ENCODE measurements around the gene TGFA. TPM values are rescaled to one million over a fixed set of nuclear protein-coding genes. Genes with fewer than 3 reads are reported as not detected.

TGFA gene
- polyA plus RNA-seq, 2 of the 4 experiments (the other 2 are of a cell fraction) = 3.5 to 5.3 TPM

DNA sequence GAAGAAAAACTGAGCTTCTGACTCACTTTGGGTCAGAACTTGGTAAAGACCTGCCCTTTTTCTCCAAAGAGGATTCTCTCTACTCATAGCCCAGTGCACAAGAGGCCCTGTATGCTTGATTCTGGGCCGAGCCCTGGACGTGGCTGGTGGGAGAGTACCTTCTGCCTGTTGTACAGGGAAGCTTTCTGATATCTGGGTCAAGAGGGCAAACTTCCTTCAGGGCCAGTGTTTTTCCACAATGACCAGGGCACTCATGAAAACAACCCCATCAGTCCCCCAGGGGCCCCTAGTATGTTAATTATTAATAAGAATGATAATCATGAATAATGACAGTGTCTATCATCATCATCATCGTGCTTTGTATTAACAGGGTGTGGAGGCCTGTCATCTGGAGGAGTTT is 90.0 kb downstream of the TGFA start:
- Histone ChIP-seq H3K4me1 (0 out of 3 replicates have a peak, but pooled peaks cover 4% of the 10 kb centered on the region), H3K4me3 (no peak overlapping the region), H3K9me3 (no peaks in the 10 kb centered on the region), H3K27ac (no peak overlapping the region), H3K4me2 (no peak overlapping the region)
- DNase-seq (ENCODE audit: low read depth in 1 of 2, low spot score in 1 of 2) = no peak
- no peak for ATAC-seq
- 53% methylated on average over 3 of the region's 3 CpGs for WGBS (ENCODE audit: missing lambda C conversion rate)
- ChIA-PET CTCF (interaction anchor here (0.6 to 1.5 kb wide), 4 partner anchors 21 to 124 kb away, joined by 3 to 5 read pairs (median 3); no protein-coding TSS in a partner anchor), POLR2A (no interaction called here)
- no peak for FAIRE-seq
- TF ChIP-seq ESRRA (IDR thresholded peaks at IDR 0.05; ENCODE audit: borderline replicate concordance, low read length) (no peak), CHD2 (IDR thresholded peaks at IDR 0.05; ENCODE audit: low read length, partially characterized antibody) (no peak), RFX5 (IDR thresholded peaks at IDR 0.05) (no peak), HOXB5 (CRISPR knock-in tag; IDR thresholded peaks at IDR 0.05) (no peak), FOXS1 (CRISPR knock-in tag; IDR thresholded peaks at IDR 0.05) (no peak), ZSCAN20 (CRISPR knock-in tag; IDR thresholded peaks at IDR 0.05) (no peak), HEYL (CRISPR knock-in tag; IDR thresholded peaks at IDR 0.05) (no peak), ELK1 (IDR thresholded peaks at IDR 0.05; ENCODE audit: low read depth, low read length) (no peak), CBX2 (IDR thresholded peaks at IDR 0.05; ENCODE audit: borderline replicate concordance, low read depth) (no peak), POLR2A (IDR thresholded peaks at IDR 0.05; ENCODE audit: low read length) (no peak), CBX8 (IDR thresholded peaks at IDR 0.05) (no peak), CEBPB (IDR thresholded peaks at IDR 0.05) (no peak), TP53 (CRISPR knock-in tag; IDR thresholded peaks at IDR 0.05) (no peak), NPAS2 (CRISPR knock-in tag; IDR thresholded peaks at IDR 0.05; ENCODE audit: borderline replicate concordance) (no peak), RCOR1 (IDR thresholded peaks at IDR 0.05; ENCODE audit: low read depth, low read length) (no peak)
- TF ChIP-seq, protein P1, sequence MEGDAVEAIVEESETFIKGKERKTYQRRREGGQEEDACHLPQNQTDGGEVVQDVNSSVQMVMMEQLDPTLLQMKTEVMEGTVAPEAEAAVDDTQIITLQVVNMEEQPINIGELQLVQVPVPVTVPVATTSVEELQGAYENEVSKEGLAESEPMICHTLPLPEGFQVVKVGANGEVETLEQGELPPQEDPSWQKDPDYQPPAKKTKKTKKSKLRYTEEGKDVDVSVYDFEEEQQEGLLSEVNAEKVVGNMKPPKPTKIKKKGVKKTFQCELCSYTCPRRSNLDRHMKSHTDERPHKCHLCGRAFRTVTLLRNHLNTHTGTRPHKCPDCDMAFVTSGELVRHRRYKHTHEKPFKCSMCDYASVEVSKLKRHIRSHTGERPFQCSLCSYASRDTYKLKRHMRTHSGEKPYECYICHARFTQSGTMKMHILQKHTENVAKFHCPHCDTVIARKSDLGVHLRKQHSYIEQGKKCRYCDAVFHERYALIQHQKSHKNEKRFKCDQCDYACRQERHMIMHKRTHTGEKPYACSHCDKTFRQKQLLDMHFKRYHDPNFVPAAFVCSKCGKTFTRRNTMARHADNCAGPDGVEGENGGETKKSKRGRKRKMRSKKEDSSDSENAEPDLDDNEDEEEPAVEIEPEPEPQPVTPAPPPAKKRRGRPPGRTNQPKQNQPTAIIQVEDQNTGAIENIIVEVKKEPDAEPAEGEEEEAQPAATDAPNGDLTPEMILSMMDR (IDR thresholded peaks at IDR 0.05) = no peak

GRCh38 chr2:70461981-70462876 is 91.4 kb downstream of the TGFA start:
- no peak overlapping the region for H3K4me3 ChIP-seq
- no peak overlapping the region for H3K4me2 ChIP-seq
- ChIA-PET CTCF (interaction anchor here (1.2 to 1.8 kb wide), 3 partner anchors 9 to 158 kb away, joined by 3 to 4 read pairs (median 3); no protein-coding TSS in a partner anchor), POLR2A (no interaction called here)
- TF ChIP-seq ATOH8 (CRISPR knock-in tag; IDR thresholded peaks at IDR 0.05; ENCODE audit: low read depth) (no peak), MAFK (IDR thresholded peaks at IDR 0.05; ENCODE audit: partially characterized antibody) (peak; percentile 41)
- no peak for FAIRE-seq
- H3K27ac ChIP-seq = no peak overlapping the region
- H3K4me1 ChIP-seq = 0 out of 3 replicates have a peak, but pooled peaks cover 4% of the 10 kb centered on the region
- WGBS (ENCODE audit: missing lambda C conversion rate) = 65% methylated on average over 14 of the region's 14 CpGs
- H3K9me3 ChIP-seq = no peaks in the 10 kb centered on the region
- no peak for DNase-seq (ENCODE audit: low read depth in 1 of 2, low spot score in 1 of 2)
- ATAC-seq = no peak

DNA sequence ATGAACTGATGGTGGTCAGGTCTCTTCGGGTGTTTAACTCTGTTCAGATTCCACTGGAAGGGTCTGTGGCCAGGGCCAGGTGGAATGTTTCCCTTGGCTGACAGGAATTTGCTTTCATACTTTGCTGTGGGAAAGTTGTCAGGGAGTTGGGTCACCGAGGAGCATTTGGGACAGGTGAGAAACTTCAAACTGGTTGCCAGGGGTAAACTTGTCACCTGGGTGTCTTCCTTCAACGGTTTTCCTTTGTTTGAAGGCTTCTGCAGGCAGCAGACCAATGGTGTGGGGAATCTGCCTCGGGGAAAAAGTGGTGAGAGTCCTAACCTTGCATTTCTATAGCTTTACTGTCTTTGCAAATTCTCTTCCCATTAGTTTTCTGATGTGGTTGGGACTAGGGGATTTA is 92.2 kb downstream of the TGFA start:
- H3K4me1 ChIP-seq = 0 out of 3 replicates have a peak, but pooled peaks cover 4% of the 10 kb centered on the region

More for the DNA sequence above, 92.2 kb downstream of the TGFA start:
- DNase-seq (ENCODE audit: low read depth in 1 of 2, low spot score in 1 of 2) (no peak), ATAC-seq (no peak), FAIRE-seq (no peak)
- whole genome bisulfite sequencing (ENCODE audit: missing lambda C conversion rate) = 46% methylated on average over 4 of the region's 4 CpGs
- Histone ChIP-seq H3K4me2 (no peak overlapping the region), H3K4me3 (no peak overlapping the region), H3K27ac (no peak overlapping the region), H3K9me3 (no peaks in the 10 kb centered on the region)
- CTCF ChIA-PET = interaction anchor here (1.5 to 1.8 kb wide), 3 partner anchors 9 to 157 kb away, joined by 3 to 6 read pairs (median 4); no protein-coding TSS in a partner anchor
- POLR2A ChIA-PET = no interaction called here
- TF ChIP-seq POLR2AphosphoS2 (conservative IDR thresholded peaks at IDR 0.05; ENCODE audit: low read length) (no peak), NPAS2 (CRISPR knock-in tag; IDR thresholded peaks at IDR 0.05; ENCODE audit: borderline replicate concordance) (no peak), RFX5 (IDR thresholded peaks at IDR 0.05) (no peak), FOSL2 (IDR thresholded peaks at IDR 0.05) (no peak), FOSL2 (CRISPR knock-in tag; IDR thresholded peaks at IDR 0.05) (no peak), ZSCAN20 (CRISPR knock-in tag; IDR thresholded peaks at IDR 0.05) (no peak), PHF8 (IDR thresholded peaks at IDR 0.05; ENCODE audit: borderline replicate concordance, low read depth) (no peak), TFCP2L1 (CRISPR knock-in tag; IDR thresholded peaks at IDR 0.05) (no peak), SREBF2 (IDR thresholded peaks at IDR 0.05) (no peak), MYC (IDR thresholded peaks at IDR 0.05; ENCODE audit: borderline replicate concordance, low read length) (no peak), POLR2A (IDR thresholded peaks at IDR 0.05; ENCODE audit: low read length) (no peak), KDM5A (IDR thresholded peaks at IDR 0.05) (no peak)
- TF ChIP-seq, protein P2, sequence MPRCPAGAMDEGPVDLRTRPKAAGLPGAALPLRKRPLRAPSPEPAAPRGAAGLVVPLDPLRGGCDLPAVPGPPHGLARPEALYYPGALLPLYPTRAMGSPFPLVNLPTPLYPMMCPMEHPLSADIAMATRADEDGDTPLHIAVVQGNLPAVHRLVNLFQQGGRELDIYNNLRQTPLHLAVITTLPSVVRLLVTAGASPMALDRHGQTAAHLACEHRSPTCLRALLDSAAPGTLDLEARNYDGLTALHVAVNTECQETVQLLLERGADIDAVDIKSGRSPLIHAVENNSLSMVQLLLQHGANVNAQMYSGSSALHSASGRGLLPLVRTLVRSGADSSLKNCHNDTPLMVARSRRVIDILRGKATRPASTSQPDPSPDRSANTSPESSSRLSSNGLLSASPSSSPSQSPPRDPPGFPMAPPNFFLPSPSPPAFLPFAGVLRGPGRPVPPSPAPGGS (IDR thresholded peaks at IDR 0.05) = no peak
